ENCODE data around the gene GPX4. TPM values are rescaled to one million over a fixed set of nuclear protein-coding genes. Genes with fewer than 3 reads are reported as not detected.
"Not testable (repeated sequence)": the region's sequence is repeated elsewhere in the genome, so short reads cannot be mapped to it uniquely, and the experiment has no call there.

The GPX4 gene
- polyA plus RNA-seq, 1 donor from 2014 or later, result 713 TPM

DNA sequence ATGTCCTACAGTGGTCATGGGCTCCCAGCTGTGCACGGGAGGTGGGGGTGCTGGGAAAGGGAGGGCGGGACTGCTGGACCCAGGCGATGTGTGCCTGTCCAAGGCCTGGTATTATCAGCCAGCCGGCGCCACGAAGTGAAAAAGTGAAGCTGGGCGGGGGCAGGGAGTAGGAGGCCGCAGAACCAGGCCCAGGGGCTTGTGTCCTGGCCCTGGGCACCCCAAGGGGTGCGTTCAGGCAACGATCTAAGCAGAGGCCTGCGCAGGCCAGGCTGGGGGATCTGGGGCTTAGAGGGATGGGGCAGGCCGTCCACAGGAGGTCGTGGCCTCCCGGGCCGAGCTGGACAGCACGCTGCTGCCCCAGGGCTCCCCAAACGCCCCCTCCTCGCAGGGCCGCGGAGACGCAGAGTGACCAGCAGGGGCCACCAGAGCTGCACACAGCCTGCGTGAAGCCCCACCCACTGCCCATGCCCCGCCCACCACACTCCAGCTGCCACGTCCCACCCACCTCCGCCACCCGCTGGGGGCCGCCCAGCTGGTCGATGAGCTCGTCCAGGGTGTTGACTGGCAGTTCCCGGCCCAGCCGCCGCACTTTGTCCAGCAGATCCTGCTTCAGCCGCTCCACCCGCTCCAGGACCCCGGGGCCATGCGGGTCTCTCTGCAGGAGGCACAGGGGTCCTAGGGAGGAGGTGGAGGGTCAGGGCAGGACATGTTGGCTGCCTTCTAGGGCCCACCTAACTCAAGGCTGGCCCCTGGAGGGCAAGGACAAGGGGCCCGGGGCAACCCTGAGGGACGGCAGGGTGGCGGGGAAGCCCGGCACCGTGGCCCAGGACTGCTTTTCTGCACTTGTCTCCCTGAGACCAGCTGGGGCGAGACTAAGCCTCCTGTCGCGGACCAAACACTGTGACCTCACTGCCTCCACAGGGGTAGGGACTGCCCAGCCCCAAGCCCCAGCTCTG is 9.5 kb downstream of the GPX4 start:
- Histone ChIP-seq H3K27ac (ENCODE audit: low read length) (no peak overlapping the region), H3K9me2 (ENCODE audit: insufficient read depth, low read length) (no peaks in the 10 kb centered on the region), H3K9me3 (ENCODE audit: low read length) (no peaks in the 10 kb centered on the region), H3K4me3 (ENCODE audit: low read length) (no peak overlapping the region), H3F3A (ENCODE audit: insufficient read depth, low read length, poor library complexity, severe bottlenecking) (no peaks in the 10 kb centered on the region), H3K79me2 (replicated peaks; ENCODE audit: insufficient read depth, low read length) (no peaks in the 10 kb centered on the region), H2AFZ (ENCODE audit: low read depth, low read length) (no peak overlapping the region), H4K20me1 (ENCODE audit: insufficient read depth) (no peaks in the 10 kb centered on the region), H3K9ac (ENCODE audit: low read length) (no peak overlapping the region), H3K27me3 (ENCODE audit: insufficient read depth, low read depth, low read length) (no peaks in the 10 kb centered on the region), H3K4me2 (ENCODE audit: low read length) (no peak overlapping the region), H3K36me3 (ENCODE audit: insufficient read depth, low read length) (no peaks in the 10 kb centered on the region)
- TF ChIP-seq TAF1 (IDR thresholded peaks at IDR 0.05; ENCODE audit: low read depth) (no peak), RAD21 (conservative IDR thresholded peaks at IDR 0.05) (no peak)
- TF ChIP-seq, protein P1, sequence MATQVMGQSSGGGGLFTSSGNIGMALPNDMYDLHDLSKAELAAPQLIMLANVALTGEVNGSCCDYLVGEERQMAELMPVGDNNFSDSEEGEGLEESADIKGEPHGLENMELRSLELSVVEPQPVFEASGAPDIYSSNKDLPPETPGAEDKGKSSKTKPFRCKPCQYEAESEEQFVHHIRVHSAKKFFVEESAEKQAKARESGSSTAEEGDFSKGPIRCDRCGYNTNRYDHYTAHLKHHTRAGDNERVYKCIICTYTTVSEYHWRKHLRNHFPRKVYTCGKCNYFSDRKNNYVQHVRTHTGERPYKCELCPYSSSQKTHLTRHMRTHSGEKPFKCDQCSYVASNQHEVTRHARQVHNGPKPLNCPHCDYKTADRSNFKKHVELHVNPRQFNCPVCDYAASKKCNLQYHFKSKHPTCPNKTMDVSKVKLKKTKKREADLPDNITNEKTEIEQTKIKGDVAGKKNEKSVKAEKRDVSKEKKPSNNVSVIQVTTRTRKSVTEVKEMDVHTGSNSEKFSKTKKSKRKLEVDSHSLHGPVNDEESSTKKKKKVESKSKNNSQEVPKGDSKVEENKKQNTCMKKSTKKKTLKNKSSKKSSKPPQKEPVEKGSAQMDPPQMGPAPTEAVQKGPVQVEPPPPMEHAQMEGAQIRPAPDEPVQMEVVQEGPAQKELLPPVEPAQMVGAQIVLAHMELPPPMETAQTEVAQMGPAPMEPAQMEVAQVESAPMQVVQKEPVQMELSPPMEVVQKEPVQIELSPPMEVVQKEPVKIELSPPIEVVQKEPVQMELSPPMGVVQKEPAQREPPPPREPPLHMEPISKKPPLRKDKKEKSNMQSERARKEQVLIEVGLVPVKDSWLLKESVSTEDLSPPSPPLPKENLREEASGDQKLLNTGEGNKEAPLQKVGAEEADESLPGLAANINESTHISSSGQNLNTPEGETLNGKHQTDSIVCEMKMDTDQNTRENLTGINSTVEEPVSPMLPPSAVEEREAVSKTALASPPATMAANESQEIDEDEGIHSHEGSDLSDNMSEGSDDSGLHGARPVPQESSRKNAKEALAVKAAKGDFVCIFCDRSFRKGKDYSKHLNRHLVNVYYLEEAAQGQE (IDR thresholded peaks at IDR 0.05; ENCODE audit: borderline replicate concordance), result no peak
- TF ChIP-seq, protein P2, sequence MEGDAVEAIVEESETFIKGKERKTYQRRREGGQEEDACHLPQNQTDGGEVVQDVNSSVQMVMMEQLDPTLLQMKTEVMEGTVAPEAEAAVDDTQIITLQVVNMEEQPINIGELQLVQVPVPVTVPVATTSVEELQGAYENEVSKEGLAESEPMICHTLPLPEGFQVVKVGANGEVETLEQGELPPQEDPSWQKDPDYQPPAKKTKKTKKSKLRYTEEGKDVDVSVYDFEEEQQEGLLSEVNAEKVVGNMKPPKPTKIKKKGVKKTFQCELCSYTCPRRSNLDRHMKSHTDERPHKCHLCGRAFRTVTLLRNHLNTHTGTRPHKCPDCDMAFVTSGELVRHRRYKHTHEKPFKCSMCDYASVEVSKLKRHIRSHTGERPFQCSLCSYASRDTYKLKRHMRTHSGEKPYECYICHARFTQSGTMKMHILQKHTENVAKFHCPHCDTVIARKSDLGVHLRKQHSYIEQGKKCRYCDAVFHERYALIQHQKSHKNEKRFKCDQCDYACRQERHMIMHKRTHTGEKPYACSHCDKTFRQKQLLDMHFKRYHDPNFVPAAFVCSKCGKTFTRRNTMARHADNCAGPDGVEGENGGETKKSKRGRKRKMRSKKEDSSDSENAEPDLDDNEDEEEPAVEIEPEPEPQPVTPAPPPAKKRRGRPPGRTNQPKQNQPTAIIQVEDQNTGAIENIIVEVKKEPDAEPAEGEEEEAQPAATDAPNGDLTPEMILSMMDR (IDR thresholded peaks at IDR 0.05; ENCODE audit: poor library complexity, severe bottlenecking), result peak; percentile 41

DNA sequence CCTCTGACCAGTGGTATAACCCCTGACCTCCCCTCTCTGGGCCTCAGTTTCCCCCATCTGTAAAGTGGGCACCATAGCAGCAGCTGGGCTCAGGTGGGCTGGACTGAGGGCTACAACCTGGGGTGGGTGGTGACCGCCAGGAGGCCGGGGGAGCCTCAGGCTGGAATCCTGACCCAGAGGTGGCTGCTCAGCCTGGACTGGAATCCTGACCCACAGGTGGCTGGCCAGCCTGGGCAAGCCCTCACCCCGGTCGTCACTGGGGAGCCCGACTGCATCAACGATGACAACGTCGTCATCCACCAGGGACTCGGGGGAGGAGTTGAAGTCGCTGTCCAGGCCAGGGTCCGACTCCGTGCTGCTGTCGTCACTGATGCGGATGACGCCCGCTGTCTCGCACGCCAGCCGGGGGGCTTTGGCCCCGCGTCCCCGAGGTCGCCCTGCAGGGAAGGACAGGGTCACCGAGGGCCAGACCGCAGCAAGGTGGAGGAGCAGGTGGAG is 10.2 kb downstream of the GPX4 start:
- H3K9ac ChIP-seq (ENCODE audit: low read length), result no peak overlapping the region
- no peak overlapping the region for H2AFZ ChIP-seq (ENCODE audit: low read depth, low read length)
- H3K4me3 ChIP-seq (ENCODE audit: low read length), result no peak overlapping the region
- H3K36me3 ChIP-seq (ENCODE audit: insufficient read depth, low read length), result no peaks in the 10 kb centered on the region
- no peaks in the 10 kb centered on the region for H3K27me3 ChIP-seq (ENCODE audit: insufficient read depth, low read depth, low read length)
- H3K9me2 ChIP-seq (ENCODE audit: insufficient read depth, low read length), result no peaks in the 10 kb centered on the region
- TF ChIP-seq, protein P2 (IDR thresholded peaks at IDR 0.05; ENCODE audit: poor library complexity, severe bottlenecking), result no peak
- TF ChIP-seq POLR2AphosphoS5 (IDR thresholded peaks at IDR 0.05) (no peak), RAD21 (conservative IDR thresholded peaks at IDR 0.05) (no peak), EZH2 (IDR thresholded peaks at IDR 0.05; ENCODE audit: borderline replicate concordance, insufficient read depth, low read length, poor library complexity, severe bottlenecking) (no peak), MXI1 (conservative IDR thresholded peaks at IDR 0.05; ENCODE audit: poor library complexity, severe bottlenecking) (no peak), EP300 (conservative IDR thresholded peaks at IDR 0.05; ENCODE audit: poor library complexity, severe bottlenecking) (no peak), TAF1 (IDR thresholded peaks at IDR 0.05; ENCODE audit: low read depth) (no peak), SMC3 (conservative IDR thresholded peaks at IDR 0.05; ENCODE audit: poor library complexity) (no peak)
- TF ChIP-seq, protein P1 (IDR thresholded peaks at IDR 0.05; ENCODE audit: borderline replicate concordance), result no peak
- no peaks in the 10 kb centered on the region for H3F3A ChIP-seq (ENCODE audit: insufficient read depth, low read length, poor library complexity, severe bottlenecking)
- H3K27ac ChIP-seq (ENCODE audit: low read length), result no peak overlapping the region
- no peaks in the 10 kb centered on the region for H4K20me1 ChIP-seq (ENCODE audit: insufficient read depth)
- no peaks in the 10 kb centered on the region for H3K9me3 ChIP-seq (ENCODE audit: low read length)
- no peak overlapping the region for H3K4me2 ChIP-seq (ENCODE audit: low read length)
- no peaks in the 10 kb centered on the region for H3K79me2 ChIP-seq (replicated peaks; ENCODE audit: insufficient read depth, low read length)

DNA sequence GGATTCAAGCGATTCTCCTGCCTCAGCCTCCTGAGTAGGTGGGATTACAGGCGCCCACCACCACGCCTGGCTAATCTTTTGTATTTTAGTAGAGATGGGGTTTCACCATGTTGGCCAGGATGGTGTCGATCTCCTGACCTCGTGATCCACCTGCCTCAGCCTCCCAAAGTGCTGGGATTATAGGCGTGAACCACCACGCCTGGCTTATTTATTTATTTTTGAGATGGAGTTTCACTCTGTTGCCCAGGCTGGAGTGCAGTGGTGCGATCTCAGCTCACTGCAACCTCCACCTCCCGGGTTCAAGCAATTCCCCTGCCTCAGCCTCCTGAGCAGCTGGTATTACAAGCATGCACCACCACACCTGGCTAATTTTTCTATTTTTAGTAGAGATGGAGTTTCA is 10.9 kb downstream of the GPX4 start:
- H3K36me3 ChIP-seq (ENCODE audit: insufficient read depth, low read length); H3K9me3 ChIP-seq (ENCODE audit: low read length); H3K27ac ChIP-seq (ENCODE audit: low read length): not testable (repeated sequence)

More for the DNA sequence above, 10.9 kb downstream of the GPX4 start:
- H3F3A ChIP-seq (ENCODE audit: insufficient read depth, low read length, poor library complexity, severe bottlenecking); H4K20me1 ChIP-seq (ENCODE audit: insufficient read depth); H2AFZ ChIP-seq (ENCODE audit: low read depth, low read length); H3K79me2 ChIP-seq (replicated peaks; ENCODE audit: insufficient read depth, low read length); H3K4me3 ChIP-seq (ENCODE audit: low read length); H3K9me2 ChIP-seq (ENCODE audit: insufficient read depth, low read length); H3K9ac ChIP-seq (ENCODE audit: low read length); H3K27me3 ChIP-seq (ENCODE audit: insufficient read depth, low read depth, low read length); H3K4me2 ChIP-seq (ENCODE audit: low read length): not testable (repeated sequence)
